Neuronal stem cell (in vitro differentiated cells): Measurements from ENCODE around the gene RNF145.

Experiments used
- DNase-seq: peaks from one replicate; pipeline ENCODE4 v3.0.0-alpha.2; 2013; ENCODE audit warnings: low spot score
- H2AFZ ChIP-seq: one replicate; pipeline ENCODE4 v1.6.1; 2013; ENCODE audit warnings: mild to moderate bottlenecking, low read length, inconsistent platforms
- H2AK5ac ChIP-seq: 2 replicates; pipeline ENCODE4 v1.6.1; 2013; ENCODE audit warnings: low read depth, mild to moderate bottlenecking, inconsistent platforms, low read length, moderate library complexity, mixed read lengths
- H2BK120ac ChIP-seq: 2 replicates; pipeline ENCODE4 v1.6.1; 2013; ENCODE audit warnings: low read depth, mild to moderate bottlenecking, inconsistent platforms, low read length, moderate library complexity, mixed read lengths
- H2BK12ac ChIP-seq: one replicate; pipeline ENCODE4 v1.6.1; 2013; ENCODE audit warnings: low read length, inconsistent platforms
- H2BK15ac ChIP-seq: 2 replicates; pipeline ENCODE4 v1.6.1; 2013; ENCODE audit warnings: mild to moderate bottlenecking, low read length, inconsistent platforms, mixed read lengths
- H2BK5ac ChIP-seq: one replicate; pipeline ENCODE4 v1.6.1; 2013; ENCODE audit warnings: inconsistent platforms, mild to moderate bottlenecking, low read length, moderate library complexity
- H3K14ac ChIP-seq: one replicate; pipeline ENCODE4 v1.6.1; 2013; ENCODE audit warnings: low read length, inconsistent platforms
- H3K18ac ChIP-seq: 2 replicates; pipeline ENCODE4 v1.6.1; 2013; ENCODE audit warnings: low read length, inconsistent platforms
- H3K23ac ChIP-seq: 2 replicates; pipeline ENCODE4 v1.6.1; 2013; ENCODE audit warnings: low read depth, mild to moderate bottlenecking, mixed read lengths, low read length, inconsistent platforms; ENCODE audit not compliant: poor library complexity
- H3K27ac ChIP-seq: replicated peaks from 3 replicates; pipeline ENCODE4 v1.5.1; 2013; ENCODE audit warnings: low read length, inconsistent platforms
- H3K27me3 ChIP-seq, 3 experiments: 2 replicates each; pipeline ENCODE4 v1.6.1; 2013; ENCODE audit warnings: low read length in 3 of 3, mild to moderate bottlenecking in 2 of 3, inconsistent platforms in 1 of 3, low read depth in 1 of 3, mixed read lengths in 1 of 3, moderate library complexity in 1 of 3; ENCODE audit not compliant: control insufficient read depth in 3 of 3, insufficient read depth in 3 of 3
- H3K36me3 ChIP-seq, 2 donors: replicated peaks in 1 of 2; 2 replicates each; pipeline ENCODE4 v1.6.1; 2013; ENCODE audit warnings: low read length in 2 of 2; ENCODE audit not compliant: control insufficient read depth in 2 of 2, insufficient read depth in 2 of 2
- H3K4ac ChIP-seq: 2 replicates; pipeline ENCODE4 v1.6.1; 2013; ENCODE audit warnings: inconsistent platforms, mild to moderate bottlenecking, low read length, moderate library complexity
- H3K4me1 ChIP-seq, 2 donors: 1 replicate in 1 of 2; 2 replicates in 1 of 2; pipeline ENCODE4 v1.6.1; 2013; ENCODE audit warnings: low read length in 2 of 2, low read depth in 1 of 2; ENCODE audit not compliant: control insufficient read depth in 2 of 2, insufficient read depth in 1 of 2
- H3K4me2 ChIP-seq: one replicate; pipeline ENCODE4 v1.6.1; 2013; ENCODE audit warnings: mild to moderate bottlenecking, low read length, inconsistent platforms; ENCODE audit not compliant: insufficient read depth, poor library complexity, severe bottlenecking
- H3K4me3 ChIP-seq, 2 donors: 2 replicates each; pipeline ENCODE4 v1.5.1; 2013; ENCODE audit warnings: low read length in 2 of 2, mild to moderate bottlenecking in 2 of 2, inconsistent platforms in 1 of 2, moderate library complexity in 1 of 2
- H3K79me1 ChIP-seq: one replicate; pipeline ENCODE4 v1.6.1; 2013; ENCODE audit warnings: low read depth, mild to moderate bottlenecking, inconsistent platforms, low read length, moderate library complexity
- H3K9ac ChIP-seq: one replicate; pipeline ENCODE4 v1.6.1; 2013; ENCODE audit warnings: mild to moderate bottlenecking, low read depth, low read length, inconsistent platforms; ENCODE audit not compliant: poor library complexity
- H3K9me3 ChIP-seq, 2 donors: replicated peaks in 1 of 2; 2 replicates each; pipeline versions ENCODE3 to v1.6.1; 2013; ENCODE audit warnings: low read length in 2 of 2, mild to moderate bottlenecking in 2 of 2, inconsistent platforms in 1 of 2, low read depth in 1 of 2, mixed read lengths in 1 of 2, moderate library complexity in 1 of 2; ENCODE audit not compliant: control insufficient read depth in 2 of 2, insufficient read depth in 1 of 2
- H4K8ac ChIP-seq: one replicate; pipeline ENCODE4 v1.6.1; 2013; ENCODE audit warnings: low read depth, mild to moderate bottlenecking, inconsistent platforms, low read length, moderate library complexity
- H4K91ac ChIP-seq: one replicate; pipeline ENCODE4 v1.6.1; 2013; ENCODE audit warnings: low read length, low read depth, mild to moderate bottlenecking, inconsistent platforms; ENCODE audit not compliant: poor library complexity
- WGBS, 2 donors: extraction: QIAGEN DNeasy Blood & Tissue Kit; methylation state at CpG; one replicate each; pipeline ENCODE4 v1.1.7; 2013; ENCODE audit warnings: missing lambda C conversion rate in 2 of 2, mixed read lengths in 1 of 2; ENCODE audit not compliant: insufficient read length in 2 of 2, insufficient replicate concordance in 1 of 2; ENCODE audit errors: extremely low coverage in 2 of 2; 5-methylcytosine and 5-hydroxymethylcytosine counted together

RNF145 gene

GRCh38 chr5:159243385-159243784 lies 34.0 kb upstream of the RNF145 start:
- no peak overlapping the region for H2BK12ac ChIP-seq
- no peak overlapping the region for H3K14ac ChIP-seq
- H3K27ac ChIP-seq: no peak overlapping the region
- H2BK120ac ChIP-seq: no peak overlapping the region
- no peak overlapping the region for H4K91ac ChIP-seq
- H3K79me1 ChIP-seq: no peaks in the 10 kb centered on the region
- no peaks in the 10 kb centered on the region for H3K4me1 ChIP-seq
- H3K36me3 ChIP-seq: no peaks in the 10 kb centered on the region
- no peak overlapping the region for H2AK5ac ChIP-seq
- no peak overlapping the region for H2AFZ ChIP-seq
- H3K9me3 ChIP-seq: no peaks in the 10 kb centered on the region
- H3K27me3 ChIP-seq: peaks cover 0 to 8% (median 0%) of the 10 kb centered on the region in 3 experiments
- no peak overlapping the region for H3K23ac ChIP-seq
- no peak overlapping the region for H3K4ac ChIP-seq
- no peak overlapping the region for H3K4me2 ChIP-seq
- DNase-seq: no peak
- no peak overlapping the region for H3K18ac ChIP-seq
- H2BK5ac ChIP-seq: no peak overlapping the region
- H4K8ac ChIP-seq: no peak overlapping the region
- H2BK15ac ChIP-seq: no peak overlapping the region
- H3K4me3 ChIP-seq: no peak overlapping the region
- no peak overlapping the region for H3K9ac ChIP-seq

GRCh38 chr5:159242656-159243055 lies 33.3 kb upstream of the RNF145 start:
- DNase-seq: no peak
- peaks cover 0 to 8% (median 0%) of the 10 kb centered on the region in 3 experiments for H3K27me3 ChIP-seq
- no peak overlapping the region for H3K14ac ChIP-seq
- no peak overlapping the region for H2AK5ac ChIP-seq
- H2AFZ ChIP-seq: no peak overlapping the region
- H3K23ac ChIP-seq: no peak overlapping the region
- no peak overlapping the region for H3K4ac ChIP-seq
- H3K4me3 ChIP-seq: no peak overlapping the region
- no peak overlapping the region for H3K18ac ChIP-seq
- H3K27ac ChIP-seq: no peak overlapping the region
- H2BK12ac ChIP-seq: no peak overlapping the region
- no peak overlapping the region for H2BK15ac ChIP-seq
- H4K91ac ChIP-seq: no peak overlapping the region
- no peaks in the 10 kb centered on the region for H3K9me3 ChIP-seq
- H3K79me1 ChIP-seq: no peaks in the 10 kb centered on the region
- H2BK5ac ChIP-seq: no peak overlapping the region
- H4K8ac ChIP-seq: no peak overlapping the region
- no peak overlapping the region for H2BK120ac ChIP-seq
- no peak overlapping the region for H3K4me2 ChIP-seq
- no peaks in the 10 kb centered on the region for H3K36me3 ChIP-seq
- H3K4me1 ChIP-seq: no peaks in the 10 kb centered on the region
- no peak overlapping the region for H3K9ac ChIP-seq
- WGBS, 2 donors: no CpG with 5 or more reads among the region's 4 CpGs

GRCh38 chr5:159241946-159242552 lies 32.7 kb upstream of the RNF145 start:
- Histone ChIP-seq H3K4ac (no peak overlapping the region), H3K36me3 (no peaks in the 10 kb centered on the region), H3K14ac (no peak overlapping the region), H3K18ac (no peak overlapping the region), H2BK5ac (no peak overlapping the region), H3K9ac (no peak overlapping the region), H3K79me1 (no peaks in the 10 kb centered on the region), H3K4me1 (no peaks in the 10 kb centered on the region), H2BK120ac (no peak overlapping the region), H2AFZ (no peak overlapping the region), H2AK5ac (no peak overlapping the region), H3K23ac (no peak overlapping the region), H3K9me3 (no peaks in the 10 kb centered on the region), H3K27me3 (peaks cover 0 to 8% (median 0%) of the 10 kb centered on the region in 3 experiments), H4K8ac (no peak overlapping the region), H3K4me3 (no peak overlapping the region), H4K91ac (no peak overlapping the region), H2BK12ac (no peak overlapping the region), H3K4me2 (no peak overlapping the region), H2BK15ac (no peak overlapping the region), H3K27ac (no peak overlapping the region)
- WGBS, 2 donors: no CpG with 5 or more reads among the region's 2 CpGs
- no peak for DNase-seq

DNA sequence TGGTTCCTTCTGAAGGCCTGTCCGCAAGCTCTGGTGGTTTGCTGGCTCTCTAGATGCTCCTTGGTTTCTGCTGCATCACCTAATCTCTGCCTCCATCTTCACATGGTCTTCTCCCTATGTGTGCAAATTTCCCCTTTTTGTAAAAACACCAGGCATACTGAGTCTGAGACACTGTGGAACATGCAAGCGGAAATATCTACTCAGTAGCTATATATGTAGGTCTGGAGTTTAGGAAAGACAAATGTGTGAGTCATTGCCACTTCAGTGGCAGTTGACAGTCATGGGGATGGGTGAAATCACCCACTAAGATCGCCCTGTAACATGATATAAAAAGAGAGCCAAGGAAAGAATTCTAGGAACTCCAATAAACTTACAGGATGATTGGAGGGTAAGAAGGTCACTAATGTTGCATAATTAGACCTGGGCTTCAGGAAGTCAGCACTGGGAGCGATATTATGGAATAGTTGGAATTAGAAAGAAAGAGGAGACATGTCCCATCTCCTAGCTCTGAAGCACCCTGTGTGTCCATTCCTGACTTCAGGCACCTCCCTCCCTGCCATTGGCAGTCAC lies 31.0 kb upstream of the RNF145 start:
- no peak overlapping the region for H3K4me2 ChIP-seq
- no peak overlapping the region for H2BK120ac ChIP-seq
- no peaks in the 10 kb centered on the region for H3K9me3 ChIP-seq
- no peak overlapping the region for H3K9ac ChIP-seq
- H3K4ac ChIP-seq: no peak overlapping the region
- no peaks in the 10 kb centered on the region for H3K79me1 ChIP-seq
- H3K4me3 ChIP-seq: no peak overlapping the region
- no peak overlapping the region for H2AK5ac ChIP-seq
- no peak overlapping the region for H3K23ac ChIP-seq
- WGBS, 2 donors: no CpG with 5 or more reads among the region's 4 CpGs
- H4K8ac ChIP-seq: no peak overlapping the region
- H3K36me3 ChIP-seq: no peaks in the 10 kb centered on the region
- H2BK5ac ChIP-seq: no peak overlapping the region
- H3K18ac ChIP-seq: no peak overlapping the region
- no peak overlapping the region for H2AFZ ChIP-seq
- H3K14ac ChIP-seq: no peak overlapping the region
- no peak overlapping the region for H2BK15ac ChIP-seq
- peaks cover 0 to 2% (median 0%) of the 10 kb centered on the region in 3 experiments for H3K27me3 ChIP-seq
- H3K27ac ChIP-seq: no peak overlapping the region
- no peak overlapping the region for H2BK12ac ChIP-seq
- H3K4me1 ChIP-seq: no peaks in the 10 kb centered on the region
- no peak overlapping the region for H4K91ac ChIP-seq
- DNase-seq: no peak
